ENCODE measurements around the gene PDGFRA.

PDGFRA gene

DNA sequence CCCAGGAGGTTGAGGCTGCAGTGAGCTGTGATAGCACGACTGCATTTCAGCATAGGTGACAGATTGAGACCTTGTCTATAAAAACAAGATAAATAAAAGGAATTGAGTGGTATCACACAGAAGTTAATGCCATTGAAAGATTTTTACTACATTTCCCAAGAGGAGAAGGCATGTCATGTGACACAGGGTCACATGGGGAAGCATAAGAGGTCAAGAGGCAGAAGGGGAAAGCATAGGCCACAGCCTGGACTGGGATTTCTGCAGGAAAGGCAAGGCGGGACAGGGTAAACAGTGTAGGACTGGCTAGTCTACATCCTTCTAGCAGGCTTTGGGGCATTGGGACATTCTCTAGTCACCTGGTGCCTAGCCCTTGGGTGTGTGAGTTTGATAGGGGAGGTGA, 88.6 kb downstream of the PDGFRA start:
- no peaks in the 10 kb centered on the region for H3K27me3 ChIP-seq (ENCODE audit: insufficient read depth, poor library complexity, severe bottlenecking)
- TF ChIP-seq, protein P1, sequence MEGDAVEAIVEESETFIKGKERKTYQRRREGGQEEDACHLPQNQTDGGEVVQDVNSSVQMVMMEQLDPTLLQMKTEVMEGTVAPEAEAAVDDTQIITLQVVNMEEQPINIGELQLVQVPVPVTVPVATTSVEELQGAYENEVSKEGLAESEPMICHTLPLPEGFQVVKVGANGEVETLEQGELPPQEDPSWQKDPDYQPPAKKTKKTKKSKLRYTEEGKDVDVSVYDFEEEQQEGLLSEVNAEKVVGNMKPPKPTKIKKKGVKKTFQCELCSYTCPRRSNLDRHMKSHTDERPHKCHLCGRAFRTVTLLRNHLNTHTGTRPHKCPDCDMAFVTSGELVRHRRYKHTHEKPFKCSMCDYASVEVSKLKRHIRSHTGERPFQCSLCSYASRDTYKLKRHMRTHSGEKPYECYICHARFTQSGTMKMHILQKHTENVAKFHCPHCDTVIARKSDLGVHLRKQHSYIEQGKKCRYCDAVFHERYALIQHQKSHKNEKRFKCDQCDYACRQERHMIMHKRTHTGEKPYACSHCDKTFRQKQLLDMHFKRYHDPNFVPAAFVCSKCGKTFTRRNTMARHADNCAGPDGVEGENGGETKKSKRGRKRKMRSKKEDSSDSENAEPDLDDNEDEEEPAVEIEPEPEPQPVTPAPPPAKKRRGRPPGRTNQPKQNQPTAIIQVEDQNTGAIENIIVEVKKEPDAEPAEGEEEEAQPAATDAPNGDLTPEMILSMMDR (IDR thresholded peaks at IDR 0.05; ENCODE audit: poor library complexity, severe bottlenecking): no peak
- no peaks in the 10 kb centered on the region for H3K36me3 ChIP-seq (ENCODE audit: low read depth)
- no peaks in the 10 kb centered on the region for H3K4me1 ChIP-seq (ENCODE audit: insufficient read depth, poor library complexity, severe bottlenecking)
- no peak overlapping the region for H3K4me3 ChIP-seq (ENCODE audit: severe bottlenecking)
- no peak overlapping the region for H3K27ac ChIP-seq (ENCODE audit: poor library complexity, severe bottlenecking)
- ATAC-seq (ENCODE audit: low read depth) (no peak), DNase-seq (ENCODE audit: low spot score) (no peak)
- no peaks in the 10 kb centered on the region for H3K9me3 ChIP-seq (ENCODE audit: severe bottlenecking)

DNA sequence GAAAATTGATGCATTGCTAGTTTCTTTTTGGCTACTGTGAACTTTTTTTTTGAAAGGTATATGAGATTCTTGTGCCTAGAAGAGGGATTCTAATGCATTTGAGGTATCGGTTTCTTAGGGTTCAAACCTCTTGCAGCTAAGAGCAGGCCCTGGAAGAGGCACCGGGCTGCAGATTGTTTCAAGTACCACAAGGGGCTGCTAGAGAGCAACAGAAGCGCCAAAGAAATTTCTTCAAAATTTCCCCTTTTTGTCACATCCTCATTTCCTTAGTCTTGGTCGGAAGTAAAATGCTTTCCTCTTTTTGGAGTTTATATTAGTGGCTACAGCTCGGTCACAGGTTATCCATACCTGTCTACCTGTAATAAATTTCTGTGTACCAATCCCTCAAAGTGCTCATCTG, 89.8 kb downstream of the PDGFRA start:
- Histone ChIP-seq H3K36me3 (ENCODE audit: low read depth) (no peaks in the 10 kb centered on the region), H3K9me3 (ENCODE audit: severe bottlenecking) (no peaks in the 10 kb centered on the region), H3K27ac (ENCODE audit: poor library complexity, severe bottlenecking) (no peak overlapping the region), H3K4me3 (ENCODE audit: severe bottlenecking) (no peak overlapping the region), H3K4me1 (ENCODE audit: insufficient read depth, poor library complexity, severe bottlenecking) (no peaks in the 10 kb centered on the region), H3K27me3 (ENCODE audit: insufficient read depth, poor library complexity, severe bottlenecking) (no peaks in the 10 kb centered on the region)
- ATAC-seq (ENCODE audit: low read depth) (no peak), DNase-seq (ENCODE audit: low spot score) (no peak)
- TF ChIP-seq, protein P1 (IDR thresholded peaks at IDR 0.05; ENCODE audit: poor library complexity, severe bottlenecking): peak; percentile 75

DNA sequence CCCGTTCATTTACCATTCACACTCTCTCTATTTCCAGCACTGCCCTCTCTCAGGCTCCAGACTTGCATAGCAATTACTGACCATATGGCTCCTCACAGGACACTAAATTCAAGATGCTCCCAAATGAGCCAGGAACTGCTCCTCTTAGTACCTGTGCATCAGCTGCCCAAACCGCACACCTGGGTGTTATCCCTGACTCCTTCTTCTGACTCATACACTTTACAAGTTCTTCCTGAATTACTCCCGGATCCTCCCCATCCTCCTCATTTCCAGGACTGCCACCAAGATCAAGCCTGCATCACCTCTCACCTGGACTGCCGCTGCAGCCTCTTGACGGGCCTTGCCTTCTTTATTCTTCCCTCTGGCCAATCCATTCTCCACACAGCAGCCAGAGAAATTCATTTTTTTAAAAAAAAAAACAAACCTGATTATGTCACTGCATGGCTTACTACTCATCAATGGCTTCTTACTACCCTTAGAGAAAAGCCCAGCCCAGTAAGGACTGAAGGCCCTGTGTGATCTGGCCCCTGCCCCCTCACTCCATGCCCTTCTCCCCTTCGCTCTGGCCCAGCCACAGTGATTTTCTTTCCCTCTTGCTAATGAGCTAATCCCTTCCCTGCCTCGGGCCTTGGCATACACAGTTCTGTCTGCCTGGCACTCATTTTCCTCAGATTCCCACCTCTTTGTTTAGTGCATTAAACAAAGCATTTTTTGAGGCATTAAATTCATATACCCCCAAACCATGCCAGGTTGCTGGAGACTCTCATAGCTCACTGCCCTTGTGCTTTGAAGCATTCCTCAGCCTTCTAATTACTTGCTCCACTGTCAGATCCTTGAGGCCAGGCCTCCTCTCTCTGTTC, 92.0 kb downstream of the PDGFRA start:
- Histone ChIP-seq H3K4me1 (ENCODE audit: insufficient read depth, poor library complexity, severe bottlenecking) (no peaks in the 10 kb centered on the region), H3K4me3 (ENCODE audit: severe bottlenecking) (no peak overlapping the region), H3K36me3 (ENCODE audit: low read depth) (no peaks in the 10 kb centered on the region), H3K27me3 (ENCODE audit: insufficient read depth, poor library complexity, severe bottlenecking) (no peaks in the 10 kb centered on the region), H3K27ac (ENCODE audit: poor library complexity, severe bottlenecking) (no peak overlapping the region), H3K9me3 (ENCODE audit: severe bottlenecking) (no peaks in the 10 kb centered on the region)
- DNase-seq (ENCODE audit: low spot score): no peak
- peak; percentile 80 for ATAC-seq (ENCODE audit: low read depth)
- TF ChIP-seq, protein P1 (IDR thresholded peaks at IDR 0.05; ENCODE audit: poor library complexity, severe bottlenecking): no peak

DNA sequence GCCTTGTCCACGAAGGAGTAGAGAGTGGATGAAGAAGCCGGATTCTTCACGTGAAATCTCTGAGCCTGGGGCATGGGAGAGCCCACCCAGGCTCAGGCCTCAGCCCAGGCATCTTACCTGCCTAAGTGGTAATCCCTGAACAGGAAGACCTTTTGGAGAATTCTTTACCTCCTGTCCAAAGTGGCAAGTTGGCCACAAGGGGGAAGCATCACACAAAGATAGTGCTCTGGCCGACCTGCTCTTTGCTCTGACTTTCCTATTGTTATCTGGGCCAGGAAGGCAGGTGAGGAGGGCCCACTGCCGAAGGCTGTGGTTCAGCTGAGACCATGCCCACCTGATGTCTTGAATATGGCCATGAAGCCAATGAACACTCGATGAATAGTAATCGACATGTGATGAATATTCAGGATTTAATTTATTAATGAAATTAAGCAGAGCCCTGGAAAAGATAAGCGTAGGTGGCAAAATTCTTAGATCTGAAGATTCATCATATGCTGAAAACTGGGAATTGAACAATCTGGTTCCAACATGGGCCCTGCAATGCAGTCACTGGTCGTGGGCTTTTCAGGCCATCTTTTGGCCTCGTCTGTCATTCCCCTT, 93.8 kb downstream of the PDGFRA start:
- H3K36me3 ChIP-seq (ENCODE audit: low read depth): no peaks in the 10 kb centered on the region
- TF ChIP-seq, protein P1 (IDR thresholded peaks at IDR 0.05; ENCODE audit: poor library complexity, severe bottlenecking): peak; percentile 82
- H3K27me3 ChIP-seq (ENCODE audit: insufficient read depth, poor library complexity, severe bottlenecking): no peaks in the 10 kb centered on the region

DNA sequence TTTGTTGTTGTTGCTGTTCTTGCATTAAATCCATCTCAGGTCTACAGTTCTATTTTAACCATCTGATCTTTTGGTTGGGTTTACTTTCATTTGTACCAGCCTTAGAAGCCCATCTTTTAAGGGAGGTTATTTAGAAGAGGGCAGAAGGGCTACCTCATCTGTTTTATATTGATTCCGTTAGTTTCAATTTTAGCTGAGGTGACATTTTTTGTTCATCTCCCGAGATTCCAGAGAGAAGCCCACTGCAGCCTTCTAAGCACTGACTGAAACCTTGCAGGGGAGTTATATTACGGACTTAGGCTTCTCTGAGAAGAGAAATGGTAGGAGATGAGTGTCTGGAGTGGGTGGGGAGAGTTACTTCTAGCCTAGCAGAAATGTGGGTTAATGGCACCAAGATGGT, 101.8 kb downstream of the PDGFRA start:
- ATAC-seq (ENCODE audit: low read depth): no peak
- TF ChIP-seq, protein P1 (IDR thresholded peaks at IDR 0.05; ENCODE audit: poor library complexity, severe bottlenecking): no peak

More for the DNA sequence above, 93.8 kb downstream of the PDGFRA start:
- H3K4me3 ChIP-seq (ENCODE audit: severe bottlenecking): no peak overlapping the region
- ATAC-seq (ENCODE audit: low read depth): peak; percentile 90
- no peaks in the 10 kb centered on the region for H3K4me1 ChIP-seq (ENCODE audit: insufficient read depth, poor library complexity, severe bottlenecking)
- DNase-seq (ENCODE audit: low spot score): no peak
- no peak overlapping the region for H3K27ac ChIP-seq (ENCODE audit: poor library complexity, severe bottlenecking)
- no peaks in the 10 kb centered on the region for H3K9me3 ChIP-seq (ENCODE audit: severe bottlenecking)

More for the DNA sequence above, 101.8 kb downstream of the PDGFRA start:
- Histone ChIP-seq H3K9me3 (ENCODE audit: severe bottlenecking) (no peaks in the 10 kb centered on the region), H3K4me3 (ENCODE audit: severe bottlenecking) (no peak overlapping the region), H3K4me1 (ENCODE audit: insufficient read depth, poor library complexity, severe bottlenecking) (no peaks in the 10 kb centered on the region), H3K36me3 (ENCODE audit: low read depth) (no peaks in the 10 kb centered on the region), H3K27ac (ENCODE audit: poor library complexity, severe bottlenecking) (no peak overlapping the region), H3K27me3 (ENCODE audit: insufficient read depth, poor library complexity, severe bottlenecking) (no peaks in the 10 kb centered on the region)
- no peak for DNase-seq (ENCODE audit: low spot score)

All from RWPE2 (cell line).